Adrenal gland (tissue), 12 donors: Measurements from ENCODE around the gene CD2. TPM values are rescaled to one million over a fixed set of nuclear protein-coding genes. Genes with fewer than 3 reads are reported as not detected.

Source experiments
- DNase-seq, 7 donors: peaks; one replicate each; pipeline ENCODE4 v3.0.0-alpha.2; 2019 to 2020
- H3K27ac ChIP-seq, 5 donors: fragments of 200-600 bp; sonication (generic) in 4 of 5; 1 replicate in 3 of 5; 2 replicates in 2 of 5; pipeline versions ENCODE4 v1.5.1 to v1.8.0; 2016 to 2020; ENCODE audit warnings: mild to moderate bottlenecking in 1 of 5
- H3K27me3 ChIP-seq: fragments of 200-600 bp; 2 replicates; pipeline ENCODE4 v1.8.0; 2021
- H3K36me3 ChIP-seq, 2 donors: fragments of 200-600 bp; replicated peaks in 1 of 2; 1 replicate in 1 of 2; 2 replicates in 1 of 2; pipeline versions ENCODE4 v1.5.1 to v1.8.0; 2018 to 2022
- H3K4me1 ChIP-seq, 2 donors: fragments of 200-600 bp; replicated peaks in 1 of 2; 1 replicate in 1 of 2; 2 replicates in 1 of 2; pipeline versions ENCODE4 v1.5.1 to v1.8.0; 2018 to 2021
- H3K4me3 ChIP-seq, 4 donors: fragments of 200-600 bp; sonication (generic) in 3 of 4; one replicate each; pipeline ENCODE4 v1.5.1; 2016 to 2018
- H3K9me3 ChIP-seq, 3 donors: fragments of 200-600 bp; sonication (generic) in 1 of 3; replicated peaks in 1 of 3; 1 replicate in 2 of 3; 2 replicates in 1 of 3; pipeline versions ENCODE4 v1.5.1 to v1.8.0; 2016 to 2021
- POLR2A ChIP-seq, 2 donors: fragments of 450-650 bp; IDR thresholded peaks; one replicate each; pipeline ENCODE4 v1.6.1; 2017; ENCODE audit warnings: antibody characterized with exemption in 2 of 2, mild to moderate bottlenecking in 2 of 2, moderate library complexity in 1 of 2
- WGBS, 4 donors: extraction: QIAGEN DNeasy Blood & Tissue Kit in 2 of 4; methylation state at CpG; one replicate each; pipeline versions ENCODE4 v1.1.5 to v1.1.7; 2013 to 2017; 5-methylcytosine and 5-hydroxymethylcytosine counted together
- intact Hi-C, 2 donors: fragments of 100-400 bp; cut with DNase I; formaldehyde crosslinking; loops; one replicate each; pipeline versions ENCODE4 v1.14.1 to v1.15.0; 2022 to 2023
- polyA plus RNA-seq, 3 donors: library from polyadenylated mRNA; stranded (reverse); fragments of 200-250 nt in 2 of 3; fragments of 350-450 nt in 1 of 3; fragmentation: Illumina TruSeq in 1 of 3; extraction: RNeasy Lipid Tissue Mini Kit (QIAGEN cat#74804) in 1 of 3; gene quantifications; one replicate each; pipeline ENCODE4 v1.2.3, GENCODE V29; 2013 to 2014
- total RNA-seq, 9 donors: library from RNA; depleted of rRNA in 4 of 9; stranded (reverse); fragments of >200 nt in 4 of 9; fragments of 120-200 nt in 1 of 9; fragmentation: NEBNext Ultra II Directional in 1 of 9; extraction: Animal tissue kit (Norgen Biotek cat#: 25700) in 1 of 9; gene quantifications; one replicate each; pipeline versions ENCODE4 v1.1.0 to v1.2.4, GENCODE V29; 2013 to 2023
- TF ChIP-seq, protein P1 (sequence below), 6 experiments: fragments of 450-650 bp in 4 of 6; fragments of 200-600 bp in 2 of 6; sonication (generic) in 1 of 6; IDR thresholded peaks; 1 replicate in 5 of 6; 2 replicates in 1 of 6; pipeline versions ENCODE4 v1.5.1 to v1.8.0; 2016 to 2021; ENCODE audit warnings: antibody characterized with exemption in 6 of 6, mild to moderate bottlenecking in 2 of 6, moderate library complexity in 1 of 6
- donor health status: healthy with polysubstance abuse.
- donor health status: Bipolar disorder and iron deficiency.
- donor health status: DM: yes; HTN: yes; CAD: no.
- donor health status: DM: no; HTN: no; CAD: no.
- donor health status: DM: no; HTN: no; CAD: no.
- donor health status: DM: yes; HTN: yes; CAD: no.

CD2 gene
- total and polyA plus RNA-seq, 12 donors, result 0.18 to 6.7 (median 1.3) TPM

GRCh38 chr1:116769994-116770393 lies 15.8 kb downstream of the CD2 start:
- TF ChIP-seq, protein P1, sequence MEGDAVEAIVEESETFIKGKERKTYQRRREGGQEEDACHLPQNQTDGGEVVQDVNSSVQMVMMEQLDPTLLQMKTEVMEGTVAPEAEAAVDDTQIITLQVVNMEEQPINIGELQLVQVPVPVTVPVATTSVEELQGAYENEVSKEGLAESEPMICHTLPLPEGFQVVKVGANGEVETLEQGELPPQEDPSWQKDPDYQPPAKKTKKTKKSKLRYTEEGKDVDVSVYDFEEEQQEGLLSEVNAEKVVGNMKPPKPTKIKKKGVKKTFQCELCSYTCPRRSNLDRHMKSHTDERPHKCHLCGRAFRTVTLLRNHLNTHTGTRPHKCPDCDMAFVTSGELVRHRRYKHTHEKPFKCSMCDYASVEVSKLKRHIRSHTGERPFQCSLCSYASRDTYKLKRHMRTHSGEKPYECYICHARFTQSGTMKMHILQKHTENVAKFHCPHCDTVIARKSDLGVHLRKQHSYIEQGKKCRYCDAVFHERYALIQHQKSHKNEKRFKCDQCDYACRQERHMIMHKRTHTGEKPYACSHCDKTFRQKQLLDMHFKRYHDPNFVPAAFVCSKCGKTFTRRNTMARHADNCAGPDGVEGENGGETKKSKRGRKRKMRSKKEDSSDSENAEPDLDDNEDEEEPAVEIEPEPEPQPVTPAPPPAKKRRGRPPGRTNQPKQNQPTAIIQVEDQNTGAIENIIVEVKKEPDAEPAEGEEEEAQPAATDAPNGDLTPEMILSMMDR (IDR thresholded peaks at IDR 0.05), result no peak
- TF ChIP-seq POLR2A (IDR thresholded peaks at IDR 0.05), result no peak
- H3K4me1 ChIP-seq, result no peaks in the 10 kb centered on the region
- no peak overlapping the region for H3K4me3 ChIP-seq
- no peak for DNase-seq
- no peaks in the 10 kb centered on the region for H3K36me3 ChIP-seq
- no peak overlapping the region for H3K27ac ChIP-seq
- intact Hi-C loops, result no loop called here
- 76 to 85% (median 80%) methylated on average over 9 of the region's 9 CpGs for WGBS, 4 donors
- no peaks in the 10 kb centered on the region for H3K9me3 ChIP-seq
- no peaks in the 10 kb centered on the region for H3K27me3 ChIP-seq

GRCh38 chr1:116770625-116771024 lies 16.4 kb downstream of the CD2 start:
- no peaks in the 10 kb centered on the region for H3K4me1 ChIP-seq
- no peak for TF ChIP-seq POLR2A (IDR thresholded peaks at IDR 0.05)
- TF ChIP-seq, protein P1 (IDR thresholded peaks at IDR 0.05), result no peak
- intact Hi-C loops, result no loop called here
- no peak overlapping the region for H3K4me3 ChIP-seq
- no peaks in the 10 kb centered on the region for H3K36me3 ChIP-seq
- H3K27ac ChIP-seq, result no peak overlapping the region
- H3K9me3 ChIP-seq, result no peaks in the 10 kb centered on the region
- H3K27me3 ChIP-seq, result peaks cover 3% of the 10 kb centered on the region
- 66 to 71% (median 69%) methylated on average over 5 of the region's 5 CpGs for WGBS, 4 donors
- no peak for DNase-seq

DNA sequence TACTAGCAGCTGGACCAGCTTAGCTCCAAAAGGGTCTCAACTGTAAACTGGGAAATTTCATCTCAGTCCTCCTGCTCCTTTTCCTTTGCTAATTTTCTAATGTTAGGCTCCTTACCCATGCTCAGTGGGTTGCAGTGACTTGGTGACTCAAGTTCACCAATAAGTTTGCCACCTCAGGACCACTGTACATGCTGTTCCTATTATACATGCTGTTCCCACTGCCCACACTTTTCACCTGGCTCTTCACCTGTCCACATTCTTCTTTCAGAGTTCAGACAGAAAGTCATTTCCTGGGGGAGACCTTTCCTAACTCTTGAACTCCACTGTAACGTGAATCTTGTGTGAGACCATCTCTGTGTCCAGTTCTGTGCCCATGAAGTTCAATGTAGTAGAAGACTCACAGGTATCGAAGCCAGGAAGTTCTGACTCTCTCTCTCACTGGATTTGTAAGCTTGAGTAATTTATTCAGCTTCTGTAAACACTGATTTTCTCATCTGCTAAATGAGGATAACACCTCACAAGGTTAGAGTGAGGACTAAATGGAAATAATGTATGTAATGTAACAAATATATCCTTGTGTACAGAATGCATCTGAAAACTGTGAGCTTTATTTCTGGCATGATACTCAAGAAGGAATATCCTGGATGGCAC lies 17.9 kb downstream of the CD2 start:
- H3K4me1 ChIP-seq, result no peaks in the 10 kb centered on the region
- intact Hi-C loops, result no loop called here
- WGBS, 4 donors, result 72 to 86% (median 81%) methylated on average over 2 of the region's 2 CpGs
- no peak for DNase-seq
- no peaks in the 10 kb centered on the region for H3K9me3 ChIP-seq
- H3K27ac ChIP-seq, result no peak overlapping the region
- no peaks in the 10 kb centered on the region for H3K36me3 ChIP-seq
- H3K27me3 ChIP-seq, result peaks cover 3% of the 10 kb centered on the region
- TF ChIP-seq POLR2A (IDR thresholded peaks at IDR 0.05), result no peak
- TF ChIP-seq, protein P1 (IDR thresholded peaks at IDR 0.05), result no peak
- no peak overlapping the region for H3K4me3 ChIP-seq

DNA sequence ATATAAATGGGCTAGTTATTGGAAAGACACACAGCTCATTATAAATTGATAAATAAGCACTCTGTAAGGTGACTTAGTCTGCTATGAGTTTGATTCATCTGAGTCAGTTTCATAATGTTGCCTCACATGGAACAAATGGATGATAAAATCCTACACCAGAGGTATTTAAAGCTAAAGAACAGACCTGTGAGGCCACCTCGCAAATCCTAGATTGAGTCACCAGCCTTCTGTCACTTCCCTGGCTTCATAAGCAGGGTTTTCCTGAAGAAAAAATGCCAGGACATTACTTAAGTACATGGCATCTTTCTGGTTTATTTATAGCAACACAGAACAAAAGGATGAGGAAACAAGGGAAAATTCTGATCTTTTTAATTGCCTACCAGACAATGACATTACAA lies 18.4 kb downstream of the CD2 start:
- intact Hi-C loops, result no loop called here
- Histone ChIP-seq H3K36me3 (no peaks in the 10 kb centered on the region), H3K27ac (no peak overlapping the region), H3K4me1 (no peaks in the 10 kb centered on the region), H3K4me3 (no peak overlapping the region), H3K27me3 (peaks cover 3% of the 10 kb centered on the region), H3K9me3 (no peaks in the 10 kb centered on the region)
- no peak for DNase-seq
- TF ChIP-seq, protein P1 (IDR thresholded peaks at IDR 0.05), result no peak
- no peak for TF ChIP-seq POLR2A (IDR thresholded peaks at IDR 0.05)
- 29 to 38% (median 33%) methylated on average over 1 of the region's 1 CpG for WGBS, 4 donors
